BJ (cell line): Measurements from ENCODE around the gene MADD. TPM values are rescaled to one million over a fixed set of nuclear protein-coding genes. Genes with fewer than 3 reads are reported as not detected.

Source experiments
- CTCF ChIA-PET: fragments of 350-600 bp; formaldehyde crosslinking; extraction: SDS; loops from one replicate; lab custom pipeline; 2021; ENCODE audit warnings: antibody characterized with exemption, inconsistent platforms; lab: Yijun Ruan, JAX
- POLR2A ChIA-PET: fragments of 300-600 bp; sonication (Branson Sonifier 250); formaldehyde crosslinking; extraction: SDS; loops from one replicate; lab custom pipeline; 2021; ENCODE audit warnings: antibody characterized with exemption; lab: Charles Lee
- DNase-seq: peaks from one replicate; pipeline ENCODE4 v3.0.0-alpha.2; 2011; ENCODE audit warnings: low read depth
- H3K27me3 ChIP-seq: 2 replicates; pipeline ENCODE4 v1.6.0; 2011; ENCODE audit warnings: low read length; ENCODE audit not compliant: control insufficient read depth, insufficient read depth
- H3K36me3 ChIP-seq: 2 replicates; pipeline ENCODE4 v1.5.1; 2011; ENCODE audit warnings: low read length; ENCODE audit not compliant: control insufficient read depth, insufficient read depth
- H3K4me3 ChIP-seq: 2 replicates; pipeline ENCODE4 v1.5.1; 2011; ENCODE audit warnings: low read depth, mild to moderate bottlenecking, control low read depth, low read length
- polyA plus RNA-seq: library from polyadenylated mRNA; depleted of rRNA; stranded (reverse); fragments of >200 nt; gene quantifications from 2 replicates; pipeline ENCODE4 v1.2.3, GENCODE V29; 2011
- TF ChIP-seq, protein P1 (sequence below): IDR thresholded peaks from 2 replicates; pipeline ENCODE4 v1.5.1; 2011; ENCODE audit warnings: low read depth, mild to moderate bottlenecking, control low read depth, inconsistent platforms, low read length, moderate library complexity; ENCODE audit not compliant: insufficient read depth

MADD gene
- polyA plus RNA-seq, 1 experiment: 19.8 TPM

DNA sequence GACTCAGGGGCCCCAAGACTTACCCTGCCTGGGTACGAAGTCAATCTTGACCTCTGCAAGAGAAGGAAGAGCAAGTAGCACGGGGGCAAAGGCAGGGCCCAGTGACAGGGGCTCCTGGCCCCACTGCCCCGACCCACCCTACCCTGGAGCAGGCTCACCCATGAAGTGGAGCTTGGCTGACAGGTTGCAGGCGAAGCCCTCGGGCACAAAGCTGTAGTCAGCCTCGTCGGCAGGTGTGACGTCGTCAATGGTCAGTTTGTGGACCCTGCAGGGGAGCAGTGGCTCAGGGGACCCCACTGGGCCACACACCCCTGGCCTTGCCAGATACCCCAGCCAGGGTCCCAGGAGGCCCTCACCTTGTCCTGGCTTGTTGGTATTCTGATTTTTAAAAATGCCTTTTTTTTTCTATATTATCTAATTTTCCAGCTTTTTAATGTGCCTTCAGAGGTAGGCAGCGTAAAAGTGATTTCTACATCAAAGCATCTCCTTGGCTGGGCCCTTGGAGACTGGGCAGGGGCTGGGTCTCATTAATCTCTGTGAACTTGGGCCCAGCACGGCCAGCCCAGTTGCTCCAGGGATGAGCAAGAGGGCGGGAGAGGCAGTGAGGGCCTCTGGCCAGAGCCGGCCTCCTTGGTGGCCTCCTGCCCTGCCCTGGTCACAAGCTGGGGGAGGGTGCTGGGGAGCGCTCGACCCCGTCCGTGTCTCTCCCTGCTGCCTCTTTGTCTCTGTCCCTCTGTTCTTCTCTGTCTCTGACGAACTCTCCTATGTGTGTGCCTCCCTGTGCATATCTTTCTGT lies 71.2 kb downstream of the MADD start:
- DNase-seq: no peak
- ChIA-PET CTCF (no interaction called here), POLR2A (no interaction called here)
- H3K36me3 ChIP-seq: no peaks in the 10 kb centered on the region
- peaks cover 4% of the 10 kb centered on the region for H3K27me3 ChIP-seq
- no peak overlapping the region for H3K4me3 ChIP-seq
- TF ChIP-seq, protein P1, sequence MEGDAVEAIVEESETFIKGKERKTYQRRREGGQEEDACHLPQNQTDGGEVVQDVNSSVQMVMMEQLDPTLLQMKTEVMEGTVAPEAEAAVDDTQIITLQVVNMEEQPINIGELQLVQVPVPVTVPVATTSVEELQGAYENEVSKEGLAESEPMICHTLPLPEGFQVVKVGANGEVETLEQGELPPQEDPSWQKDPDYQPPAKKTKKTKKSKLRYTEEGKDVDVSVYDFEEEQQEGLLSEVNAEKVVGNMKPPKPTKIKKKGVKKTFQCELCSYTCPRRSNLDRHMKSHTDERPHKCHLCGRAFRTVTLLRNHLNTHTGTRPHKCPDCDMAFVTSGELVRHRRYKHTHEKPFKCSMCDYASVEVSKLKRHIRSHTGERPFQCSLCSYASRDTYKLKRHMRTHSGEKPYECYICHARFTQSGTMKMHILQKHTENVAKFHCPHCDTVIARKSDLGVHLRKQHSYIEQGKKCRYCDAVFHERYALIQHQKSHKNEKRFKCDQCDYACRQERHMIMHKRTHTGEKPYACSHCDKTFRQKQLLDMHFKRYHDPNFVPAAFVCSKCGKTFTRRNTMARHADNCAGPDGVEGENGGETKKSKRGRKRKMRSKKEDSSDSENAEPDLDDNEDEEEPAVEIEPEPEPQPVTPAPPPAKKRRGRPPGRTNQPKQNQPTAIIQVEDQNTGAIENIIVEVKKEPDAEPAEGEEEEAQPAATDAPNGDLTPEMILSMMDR: no peak

DNA sequence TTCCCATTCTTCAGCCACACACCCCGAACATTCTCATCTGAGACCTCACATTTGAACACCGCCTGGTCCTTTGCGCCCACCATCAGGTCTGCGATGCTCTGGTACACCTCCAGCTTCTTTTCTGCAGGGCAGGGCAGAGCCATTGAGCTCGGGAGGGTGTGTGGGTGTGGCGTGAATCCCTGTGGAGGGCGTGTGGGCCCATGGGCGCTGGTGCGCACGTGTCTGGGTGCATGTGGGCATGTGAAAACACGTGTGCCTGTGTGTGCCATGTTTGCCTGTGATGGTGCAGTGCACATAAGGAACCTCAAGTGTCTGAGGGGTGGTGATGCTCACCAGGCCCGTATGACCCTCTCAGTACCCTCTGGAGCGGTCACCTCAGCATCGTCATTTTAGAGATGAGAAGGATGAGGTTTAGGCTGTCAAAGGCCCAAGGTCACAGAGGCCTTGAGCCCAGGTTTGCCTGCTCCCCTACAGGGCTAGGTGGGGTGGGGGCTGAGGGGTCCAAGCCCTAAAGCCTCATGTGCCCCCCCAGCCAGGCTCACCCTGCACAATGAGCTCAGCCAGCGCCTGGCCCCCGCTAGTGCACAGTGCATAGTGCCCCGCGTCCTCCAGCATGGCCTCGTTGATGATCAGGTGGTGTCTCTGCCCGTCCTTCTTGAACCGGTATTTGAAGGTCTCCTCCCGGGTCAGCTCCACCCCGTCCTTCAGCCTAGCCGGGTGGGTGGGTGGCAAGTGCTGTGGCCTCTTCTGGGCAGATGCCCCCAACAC lies 72.3 kb downstream of the MADD start:
- H3K27me3 ChIP-seq: peaks cover 4% of the 10 kb centered on the region
- TF ChIP-seq, protein P1: no peak
- ChIA-PET POLR2A (no interaction called here), CTCF (interaction anchor here (0.6 kb wide), 1 partner anchor 41 kb away, joined by 3 read pairs; no protein-coding TSS in a partner anchor)
- no peak overlapping the region for H3K4me3 ChIP-seq
- no peaks in the 10 kb centered on the region for H3K36me3 ChIP-seq
- DNase-seq: no peak

DNA sequence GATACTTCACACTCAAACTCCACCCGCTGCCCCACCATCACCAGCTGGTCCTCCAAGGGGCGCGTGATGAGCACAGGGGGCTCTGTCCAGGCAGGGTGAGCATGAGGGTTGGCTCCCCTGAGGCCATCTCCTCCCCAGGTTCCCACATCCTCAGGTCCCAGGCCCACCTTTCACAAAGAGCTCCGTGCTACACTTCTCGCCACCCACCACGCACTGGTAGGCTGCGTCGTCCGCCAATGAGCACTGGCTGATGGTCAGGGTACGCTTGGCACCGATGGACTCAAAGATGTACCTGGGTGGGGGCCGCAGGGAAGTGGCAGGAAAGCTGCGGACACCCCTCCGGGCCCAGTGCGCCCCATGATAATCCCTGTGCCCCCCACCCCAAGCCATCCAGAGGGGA lies 72.9 kb downstream of the MADD start:
- no peak overlapping the region for H3K4me3 ChIP-seq
- DNase-seq: no peak
- POLR2A ChIA-PET: no interaction called here
- no peaks in the 10 kb centered on the region for H3K36me3 ChIP-seq
- TF ChIP-seq, protein P1: no peak
- H3K27me3 ChIP-seq: peaks cover 4% of the 10 kb centered on the region
- CTCF ChIA-PET: interaction anchor here (0.6 kb wide), 1 partner anchor 41 kb away, joined by 3 read pairs; no protein-coding TSS in a partner anchor

DNA sequence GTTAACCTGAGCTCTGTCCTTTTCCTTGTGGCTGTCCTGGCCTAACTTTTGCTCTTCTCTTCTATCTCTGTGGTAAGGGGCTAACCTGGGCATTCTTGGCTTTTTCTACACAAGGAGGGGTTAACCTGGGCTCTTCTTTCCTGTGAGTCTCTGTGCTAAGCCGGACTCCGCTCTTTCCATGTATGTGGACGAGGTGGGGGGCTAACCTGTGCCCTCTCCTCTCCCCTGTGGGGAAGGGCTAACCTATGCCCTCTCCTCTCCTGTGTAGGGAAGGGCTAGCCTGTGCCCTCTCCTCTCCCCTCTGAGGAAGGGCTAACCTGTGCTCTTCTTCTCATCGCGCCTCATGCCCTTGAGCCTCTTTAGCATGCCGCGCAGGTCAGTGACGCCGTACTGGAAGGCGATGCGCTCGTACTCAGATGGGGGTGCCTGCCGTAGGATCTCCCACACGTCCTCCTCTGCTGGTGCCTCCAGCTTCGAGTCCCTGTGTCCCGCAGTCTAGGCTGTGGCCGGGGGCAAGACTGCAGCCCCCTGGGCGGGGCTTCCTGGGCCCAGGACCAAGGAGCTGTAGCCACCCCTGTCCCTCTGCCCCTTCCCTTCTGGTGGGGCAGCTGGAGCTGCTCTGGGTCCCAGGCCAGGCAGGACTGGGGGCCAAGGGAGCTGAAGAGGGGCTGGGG lies 76.1 kb downstream of the MADD start:
- CTCF ChIA-PET: interaction anchor here (0.9 to 2.0 kb wide), 2 partner anchors 9 to 23 kb away, joined by 3 to 6 read pairs; no protein-coding TSS in a partner anchor
- POLR2A ChIA-PET: no interaction called here

More for the DNA sequence above, 76.1 kb downstream of the MADD start:
- Histone ChIP-seq H3K4me3 (no peak overlapping the region), H3K36me3 (no peaks in the 10 kb centered on the region), H3K27me3 (peaks cover 4% of the 10 kb centered on the region)
- TF ChIP-seq, protein P1: no peak
- no peak for DNase-seq
